Activated CD8-positive, alpha-beta memory T cell treated with anti-CD3 and anti-CD28 coated beads, Interleukin-2, amount 50 U/mL, for 48 hours (primary cell): ENCODE results near the gene CNIH3.

Source experiments
- DNase-seq: peaks from one replicate; pipeline ENCODE4 v3.0.0-alpha.2; 2020

The CNIH3 gene

GRCh38 chr1:224781800-224782199 is 165.7 kb downstream of the CNIH3 start:
- DNase-seq: no peak

DNA sequence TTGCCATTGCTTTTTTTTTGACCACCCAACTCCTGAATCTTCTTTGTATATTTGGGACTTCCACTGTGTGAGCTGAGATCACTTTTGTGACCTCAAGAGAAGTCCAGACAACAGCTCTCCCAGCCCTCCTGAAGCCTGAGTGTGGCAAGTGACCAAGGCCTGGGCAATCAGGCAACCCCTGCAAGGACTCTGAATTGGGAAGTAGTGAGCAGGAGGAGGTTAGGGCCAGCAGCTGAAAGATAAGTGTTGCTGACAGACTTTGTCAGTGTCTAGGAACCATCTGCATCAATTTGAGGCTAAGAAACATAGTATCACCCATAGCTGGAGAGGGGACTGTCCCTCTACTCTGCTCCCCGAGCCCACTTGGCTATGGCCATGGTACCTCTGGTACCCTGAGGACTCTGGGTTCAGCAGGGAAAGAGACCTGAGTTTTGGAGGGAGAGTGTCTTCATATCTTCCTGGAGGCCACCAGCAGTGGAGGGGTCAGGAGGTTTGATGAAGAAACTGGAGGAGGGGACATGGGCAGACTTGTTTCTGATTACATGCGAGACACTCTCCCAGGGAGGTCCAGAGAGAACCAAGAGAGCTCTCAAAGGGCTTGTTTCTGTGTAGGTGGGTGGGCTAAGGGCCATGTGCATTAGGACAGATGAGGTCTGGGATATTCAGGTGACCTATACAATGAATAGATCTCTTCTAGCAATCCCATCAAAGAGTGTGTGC is 166.3 kb downstream of the CNIH3 start:
- no peak for DNase-seq

GRCh38 chr1:224783006-224783651 is 167.0 kb downstream of the CNIH3 start:
- DNase-seq: no peak

DNA sequence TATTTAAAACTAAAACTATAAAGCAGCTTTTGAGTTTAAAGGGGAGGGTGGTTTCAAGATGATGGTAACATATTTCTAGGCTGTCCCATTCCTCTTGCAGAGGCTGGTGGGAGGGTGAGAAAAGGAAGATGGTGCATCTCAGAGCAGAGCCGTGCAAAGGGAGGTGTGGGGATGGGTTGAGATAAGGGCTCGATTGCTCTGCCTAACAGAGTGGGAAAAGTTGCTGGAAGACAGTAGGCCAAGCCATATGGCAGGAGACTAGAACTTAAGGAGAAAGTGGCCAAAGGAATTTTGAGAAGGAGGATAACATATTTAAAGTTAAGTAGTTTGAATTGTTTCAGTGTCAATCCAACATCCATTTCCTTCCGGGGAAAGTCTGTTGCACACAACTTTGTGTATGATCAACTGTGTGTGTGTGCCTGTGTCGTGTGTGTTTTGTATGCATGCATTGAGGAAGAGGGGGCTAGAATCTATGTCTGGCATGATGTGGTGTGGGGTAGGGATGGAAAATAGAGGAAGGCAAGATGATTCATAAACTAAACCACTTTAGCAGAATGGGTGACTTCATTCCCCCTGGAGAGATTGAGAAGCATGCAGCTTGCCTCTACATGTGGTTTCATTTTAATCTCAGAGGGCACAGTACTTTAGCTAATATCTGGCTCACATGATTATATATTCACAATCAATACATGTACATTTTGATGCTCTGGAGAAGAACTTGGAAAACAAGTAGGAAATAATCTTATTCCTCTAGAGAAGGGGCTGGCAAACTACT is 168.3 kb downstream of the CNIH3 start:
- no peak for DNase-seq

- DNase-seq: no peak
These were observed 168.9 kb downstream of the CNIH3 start for GRCh38 chr1:224785040-224785328.

DNA sequence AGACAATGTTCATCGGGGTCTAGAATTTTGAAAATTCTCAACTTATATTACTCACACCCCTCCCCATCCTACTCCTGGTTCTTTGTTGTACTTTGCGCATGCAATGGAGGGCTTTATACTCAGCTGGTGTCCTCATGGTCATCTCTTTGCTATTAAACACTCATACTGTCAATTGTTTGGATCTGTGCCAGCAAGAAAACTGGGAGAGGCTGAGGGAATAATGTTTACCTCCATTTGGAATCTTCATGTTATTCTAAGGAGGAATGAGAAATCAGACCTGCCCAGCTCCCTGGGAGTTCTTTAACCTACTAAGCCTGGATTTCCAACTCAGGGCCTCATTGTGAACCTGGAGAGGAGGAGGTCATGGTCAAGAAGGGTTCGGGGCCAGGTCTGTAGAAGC is 169.5 kb downstream of the CNIH3 start:
- no peak for DNase-seq

DNA sequence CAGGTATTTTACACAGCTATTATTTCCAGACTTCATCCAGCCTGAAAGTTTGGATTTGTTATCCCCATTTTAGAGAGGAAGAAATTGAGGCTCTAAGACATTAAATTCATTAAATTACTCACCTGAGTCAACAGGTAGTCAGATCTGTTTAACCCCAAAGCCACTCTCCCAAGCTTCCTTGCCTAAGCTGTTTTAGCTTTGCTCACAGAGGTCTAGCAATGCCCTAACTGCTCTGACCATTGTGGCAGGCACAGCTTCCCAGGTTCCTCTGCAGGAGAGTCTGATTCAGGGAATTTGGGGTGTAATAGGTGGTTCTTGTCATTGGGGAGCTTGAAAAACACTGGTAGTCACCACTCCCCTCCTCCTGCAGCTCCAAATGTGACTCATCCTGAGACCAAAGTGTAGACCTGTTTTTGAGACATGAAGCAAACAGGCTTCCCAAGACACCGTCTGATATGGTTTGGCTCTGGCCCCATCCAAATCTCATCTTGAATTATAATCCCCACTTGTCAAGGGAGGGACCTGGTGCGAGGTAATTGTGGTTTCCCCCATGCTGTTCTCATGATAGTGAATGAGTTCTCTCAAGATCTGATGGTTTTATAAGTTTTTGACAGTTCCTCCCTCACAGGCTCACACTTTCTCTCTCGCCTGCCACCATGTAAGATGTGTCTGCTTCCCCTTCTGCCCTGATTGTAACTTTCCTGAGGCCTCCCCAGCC is 170.6 kb downstream of the CNIH3 start:
- no peak for DNase-seq

DNA sequence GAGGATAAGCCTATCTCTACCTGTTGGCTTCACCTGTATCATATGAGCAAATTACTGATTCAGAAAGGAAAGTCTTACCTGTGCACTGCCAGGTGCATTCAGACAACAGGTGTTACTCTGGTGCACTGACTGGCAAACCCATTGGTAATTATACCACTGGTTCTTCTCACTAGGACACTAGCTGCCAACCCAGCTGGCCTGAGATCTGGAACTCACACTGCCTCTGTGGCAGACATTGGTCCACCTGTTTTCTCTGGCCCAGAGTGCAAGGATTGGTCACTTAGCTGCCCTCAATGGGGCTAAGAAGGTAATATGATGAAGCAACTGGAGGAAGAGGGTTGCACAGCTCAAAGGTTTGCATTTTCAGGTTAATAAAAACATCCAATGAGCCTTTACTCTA is 173.2 kb downstream of the CNIH3 start:
- DNase-seq: no peak
